D721Med (cell line): Measurements from ENCODE around the gene PRR5L.

Experiments used
- DNase-seq: peaks from one replicate; pipeline ENCODE4 v3.0.0; 2011; ENCODE audit warnings: low spot score; ENCODE audit not compliant: insufficient read length
- FAIRE-seq: peaks from 2 replicates; lab custom pipeline; 2011; peaks lifted over from hg19 to GRCh38; lab: Jason Lieb, UNC
- CTCF ChIP-seq: IDR thresholded peaks from 2 replicates; pipeline ENCODE4 v1.5.1; 2012; ENCODE audit warnings: mild to moderate bottlenecking, control low read depth; ENCODE audit not compliant: insufficient read depth; ENCODE audit errors: missing control alignments

PRR5L gene

DNA sequence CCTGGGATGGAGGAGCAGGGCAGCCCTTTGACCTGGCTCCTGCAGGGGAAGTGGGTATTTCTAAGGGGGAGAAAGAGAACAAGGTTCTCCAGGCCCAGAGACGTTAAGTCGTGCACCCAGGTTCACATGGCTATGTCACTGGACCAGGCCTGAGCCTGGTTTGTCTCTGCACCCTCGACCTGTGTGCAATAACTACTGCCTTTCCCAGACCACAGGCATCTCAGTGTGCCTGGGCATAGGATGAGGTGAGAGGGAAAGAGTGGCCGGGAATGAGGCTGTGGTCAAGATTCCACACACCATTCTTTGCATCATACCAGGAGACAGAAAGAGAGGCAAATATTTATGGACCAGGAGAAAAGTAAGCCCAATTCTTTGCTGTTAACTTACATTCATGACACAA lies 66.8 kb downstream of the PRR5L start:
- no peak for DNase-seq
- FAIRE-seq: no peak
- TF ChIP-seq CTCF: no peak

DNA sequence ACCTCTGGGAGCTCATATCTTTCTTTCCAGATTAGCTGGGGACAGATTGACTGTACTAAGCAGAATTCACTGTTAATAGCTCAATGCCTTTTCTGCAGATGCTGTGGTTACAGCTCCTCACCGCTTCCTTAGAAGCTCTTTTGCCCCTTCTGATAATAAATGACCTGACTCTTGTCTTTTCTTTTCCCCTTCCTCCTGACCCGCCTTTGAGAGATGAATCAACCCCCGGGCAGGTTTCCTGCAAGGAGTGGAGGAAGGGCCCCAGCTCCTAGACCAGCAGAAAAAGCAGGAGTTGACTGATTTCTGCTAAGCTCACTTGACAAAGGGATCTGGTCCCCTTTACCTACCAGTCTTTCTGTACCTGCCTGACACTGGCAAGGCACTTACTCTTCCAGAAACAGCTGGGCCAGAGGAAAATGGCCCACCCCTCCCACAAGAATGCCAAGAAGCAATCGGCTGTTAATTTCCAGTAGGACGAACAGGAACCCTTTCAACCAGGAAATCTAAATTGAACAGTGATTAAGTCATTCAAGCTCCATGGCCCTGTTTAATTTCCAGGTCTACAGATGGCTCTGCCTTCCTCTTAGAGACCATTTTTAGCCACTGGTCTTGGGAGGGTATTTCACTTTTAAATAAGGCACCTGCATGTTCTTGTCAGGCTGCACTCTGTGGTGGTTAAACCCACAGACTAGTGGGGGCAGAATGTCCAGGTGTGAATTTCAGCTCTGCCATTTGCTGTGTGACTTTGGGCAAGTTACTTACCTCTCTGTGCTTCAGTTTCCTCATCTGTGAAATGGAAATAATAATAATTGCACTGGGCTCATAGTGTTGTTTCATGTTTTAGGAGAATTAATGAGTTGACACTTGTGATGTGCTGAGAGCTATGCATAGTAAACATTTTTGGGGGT lies 67.5 kb downstream of the PRR5L start:
- DNase-seq (no peak), FAIRE-seq (no peak)
- TF ChIP-seq CTCF: no peak

GRCh38 chr11:36364551-36365325 lies 68.7 kb downstream of the PRR5L start:
- FAIRE-seq (no peak), DNase-seq (no peak)
- TF ChIP-seq CTCF: no peak

DNA sequence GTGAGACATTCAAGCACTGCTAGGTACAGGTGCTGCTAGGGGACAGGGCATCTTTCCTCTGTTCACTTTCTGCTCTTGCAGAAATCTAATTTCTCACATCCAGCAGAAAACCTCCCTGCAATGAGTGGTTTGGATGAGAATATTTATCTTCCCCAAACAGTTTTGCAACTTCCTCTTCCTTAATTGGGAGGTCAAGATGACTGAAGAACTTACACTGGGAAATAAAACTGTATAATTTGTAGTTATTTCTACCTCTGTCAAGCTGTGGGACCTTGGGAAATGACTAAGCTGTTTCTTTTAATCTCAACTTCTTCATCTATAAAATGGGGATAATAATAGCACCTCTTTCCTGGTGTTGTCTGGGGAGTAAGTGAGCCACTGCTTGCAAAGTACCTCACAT lies 69.8 kb downstream of the PRR5L start:
- no peak for FAIRE-seq
- no peak for TF ChIP-seq CTCF
- DNase-seq: no peak

DNA sequence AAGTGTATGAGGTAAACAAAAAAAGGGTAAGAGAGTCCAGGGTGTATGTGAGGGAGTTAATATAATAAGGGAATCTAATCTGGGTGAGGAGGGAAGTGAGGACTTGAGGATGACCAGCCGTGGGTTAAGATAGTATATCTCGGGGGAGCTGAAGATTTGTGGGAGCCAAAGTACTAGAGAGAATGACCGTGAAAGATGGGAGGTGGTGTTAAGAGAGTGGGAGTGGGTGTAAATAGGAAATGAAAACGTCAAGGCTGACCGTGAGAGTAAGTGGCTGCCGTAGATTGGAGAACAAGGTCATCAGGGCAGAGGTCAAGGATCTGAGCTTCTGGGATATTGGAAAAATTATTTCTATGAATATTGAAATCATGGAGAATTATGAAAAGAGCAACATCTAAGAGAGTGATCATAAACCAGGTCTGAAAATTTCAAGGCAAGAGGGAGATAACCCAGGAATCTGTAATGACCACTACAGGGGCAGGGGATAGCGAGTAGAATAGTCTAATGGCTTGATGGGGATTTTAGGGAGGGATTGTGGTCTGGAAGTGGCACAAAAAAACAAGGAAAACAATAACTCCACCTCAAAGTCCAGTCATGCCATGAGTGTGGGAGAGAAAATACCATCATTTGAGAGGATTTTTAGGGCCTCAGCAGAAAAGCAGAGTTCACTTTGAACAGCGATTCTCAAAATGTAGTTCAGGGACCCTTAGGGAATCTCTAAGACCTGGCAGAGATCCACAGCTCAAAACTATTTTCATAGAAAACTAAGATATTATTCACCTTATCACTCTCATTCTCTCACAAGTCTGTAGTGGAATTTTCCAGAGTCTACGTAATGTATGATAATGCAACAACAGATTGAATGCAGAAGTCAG lies 72.0 kb downstream of the PRR5L start:
- no peak for TF ChIP-seq CTCF
- FAIRE-seq: no peak
- DNase-seq: no peak

DNA sequence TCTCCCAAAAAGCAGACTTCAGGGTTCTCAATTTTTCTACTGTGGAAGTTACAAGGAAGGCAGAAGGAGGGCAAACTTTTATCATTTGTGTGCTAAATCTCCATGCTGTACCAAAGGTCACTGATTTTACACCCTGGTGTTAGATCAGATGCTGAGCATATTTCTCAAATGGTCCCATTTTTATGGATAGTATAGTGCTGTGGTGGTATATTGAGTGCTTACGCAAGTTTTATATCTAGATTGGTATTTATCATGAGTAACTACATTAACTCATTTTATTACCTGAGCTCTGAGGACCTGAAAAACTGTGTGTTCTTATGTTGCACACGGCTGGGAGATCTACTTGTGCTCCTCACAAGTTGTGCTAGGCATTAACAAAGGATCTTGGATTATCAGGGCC lies 75.1 kb downstream of the PRR5L start:
- FAIRE-seq: no peak
- no peak for TF ChIP-seq CTCF
- no peak for DNase-seq
